Activated naive CD8-positive, alpha-beta T cell treated with anti-CD3 and anti-CD28 coated beads, Interleukin-2, amount 50 U/mL, for 24 hours (primary cell): ENCODE data around the gene SPATS1.
"Not testable (repeated sequence)": the region's sequence is repeated elsewhere in the genome, so short reads cannot be mapped to it uniquely, and the experiment has no call there.

ENCODE experiments used
- ATAC-seq: fragments of 150-1000 bp; cut with Tn5 transposase; one replicate; pipeline ENCODE4 v1.10.0; 2021
- DNase-seq: peaks from one replicate; pipeline ENCODE4 v3.0.0; 2021
- H3K27ac Mint-ChIP-seq: one replicate; pipeline ENCODE4 v1.8.0; 2021; ENCODE audit warnings: mild to moderate bottlenecking, mixed read lengths
- H3K27me3 Mint-ChIP-seq: one replicate; pipeline ENCODE4 v1.8.0; 2021; ENCODE audit warnings: mixed read lengths
- H3K36me3 Mint-ChIP-seq: one replicate; pipeline ENCODE4 v1.8.0; 2021; ENCODE audit warnings: low read depth, mixed read lengths
- H3K4me1 Mint-ChIP-seq: one replicate; pipeline ENCODE4 v1.8.0; 2021; ENCODE audit warnings: mixed read lengths
- H3K4me3 Mint-ChIP-seq: one replicate; pipeline ENCODE4 v1.8.0; 2021; ENCODE audit warnings: mild to moderate bottlenecking, moderate library complexity, mixed read lengths
- H3K9me3 Mint-ChIP-seq: one replicate; pipeline ENCODE4 v1.8.0; 2021; ENCODE audit warnings: mixed read lengths

The SPATS1 gene

DNA sequence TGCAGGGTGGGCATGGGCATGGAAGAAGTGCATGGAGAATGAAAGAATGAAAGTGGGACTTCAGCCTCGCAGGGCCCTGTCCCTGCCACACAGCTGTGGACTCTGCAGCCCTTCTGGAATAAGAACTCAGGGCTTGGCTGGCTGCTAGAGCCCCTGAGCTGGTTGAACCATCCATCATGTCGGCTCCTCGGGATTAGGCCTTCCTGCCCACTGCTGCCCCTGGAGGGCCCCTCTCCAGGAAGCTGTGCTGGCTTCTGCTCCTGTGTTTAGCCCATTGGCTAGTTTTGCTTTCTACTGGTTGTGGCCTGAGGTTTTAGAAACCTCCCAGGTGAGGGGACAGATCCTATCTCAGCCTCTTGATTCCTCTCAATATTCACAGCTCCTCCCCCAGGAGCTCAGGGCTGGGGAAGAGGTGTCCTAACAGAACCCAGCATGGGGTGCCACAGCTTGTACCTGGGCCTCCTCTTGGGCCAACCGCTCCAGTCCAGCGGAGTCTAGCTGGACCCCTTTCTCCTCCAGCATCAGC is 37.2 kb upstream of the SPATS1 start:
- ATAC-seq (no peak), DNase-seq (no peak)
- Mint-ChIP-seq H3K27me3 (no peaks in the 10 kb centered on the region), H3K4me3 (no peak overlapping the region), H3K36me3 (peaks cover 30% of the 10 kb centered on the region), H3K27ac (peak overlapping the region; percentile 49), H3K9me3 (no peaks in the 10 kb centered on the region), H3K4me1 (no peaks in the 10 kb centered on the region)

GRCh38 chr6:44306710-44307109 is 35.7 kb upstream of the SPATS1 start:
- H3K27ac Mint-ChIP-seq = no peak overlapping the region
- H3K9me3 Mint-ChIP-seq = no peaks in the 10 kb centered on the region
- DNase-seq (no peak), ATAC-seq (no peak)
- peaks cover 4% of the 10 kb centered on the region for H3K4me1 Mint-ChIP-seq
- peaks cover 31% of the 10 kb centered on the region for H3K36me3 Mint-ChIP-seq
- no peak overlapping the region for H3K4me3 Mint-ChIP-seq
- no peaks in the 10 kb centered on the region for H3K27me3 Mint-ChIP-seq

DNA sequence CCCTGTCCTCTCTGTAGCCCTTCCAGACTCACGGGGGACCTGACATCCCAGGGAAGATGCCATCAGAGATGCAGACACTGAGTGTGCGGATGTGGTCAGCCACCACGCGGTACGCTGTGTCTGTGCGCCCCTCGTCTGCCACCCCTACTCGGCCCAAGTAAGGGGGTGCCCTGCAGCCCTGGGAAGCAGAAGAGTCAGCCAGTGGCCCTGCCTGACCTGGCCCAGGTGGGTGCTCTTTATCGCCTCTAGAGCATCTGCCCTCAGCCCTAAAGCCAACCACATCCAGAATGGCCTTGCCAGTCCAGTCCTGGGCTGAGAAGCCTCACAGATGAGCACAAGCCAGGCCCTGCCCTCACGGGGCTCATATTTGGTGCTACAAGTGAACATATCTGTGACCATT is 35.2 kb upstream of the SPATS1 start:
- H3K4me1 Mint-ChIP-seq = peaks cover 9% of the 10 kb centered on the region
- H3K27ac Mint-ChIP-seq = no peak overlapping the region
- no peak for DNase-seq
- ATAC-seq = no peak
- H3K27me3 Mint-ChIP-seq = no peaks in the 10 kb centered on the region
- peaks cover 31% of the 10 kb centered on the region for H3K36me3 Mint-ChIP-seq
- no peak overlapping the region for H3K4me3 Mint-ChIP-seq
- H3K9me3 Mint-ChIP-seq = no peaks in the 10 kb centered on the region

- peaks cover 31% of the 10 kb centered on the region for H3K36me3 Mint-ChIP-seq
- H3K4me3 Mint-ChIP-seq = no peak overlapping the region
- H3K27me3 Mint-ChIP-seq = no peaks in the 10 kb centered on the region
- ATAC-seq = no peak
- H3K9me3 Mint-ChIP-seq = no peaks in the 10 kb centered on the region
- no peak for DNase-seq
- no peak overlapping the region for H3K27ac Mint-ChIP-seq
- peaks cover 15% of the 10 kb centered on the region for H3K4me1 Mint-ChIP-seq
Measured at GRCh38 chr6:44309092-44309491, 33.4 kb upstream of the SPATS1 start.

GRCh38 chr6:44309631-44310030 is 32.8 kb upstream of the SPATS1 start:
- Mint-ChIP-seq H3K27me3 (no peaks in the 10 kb centered on the region), H3K4me3 (no peak overlapping the region), H3K27ac (peak overlapping the region; percentile 28), H3K9me3 (no peaks in the 10 kb centered on the region), H3K36me3 (peaks cover 31% of the 10 kb centered on the region), H3K4me1 (peaks cover 15% of the 10 kb centered on the region)
- DNase-seq = no peak
- no peak for ATAC-seq

DNA sequence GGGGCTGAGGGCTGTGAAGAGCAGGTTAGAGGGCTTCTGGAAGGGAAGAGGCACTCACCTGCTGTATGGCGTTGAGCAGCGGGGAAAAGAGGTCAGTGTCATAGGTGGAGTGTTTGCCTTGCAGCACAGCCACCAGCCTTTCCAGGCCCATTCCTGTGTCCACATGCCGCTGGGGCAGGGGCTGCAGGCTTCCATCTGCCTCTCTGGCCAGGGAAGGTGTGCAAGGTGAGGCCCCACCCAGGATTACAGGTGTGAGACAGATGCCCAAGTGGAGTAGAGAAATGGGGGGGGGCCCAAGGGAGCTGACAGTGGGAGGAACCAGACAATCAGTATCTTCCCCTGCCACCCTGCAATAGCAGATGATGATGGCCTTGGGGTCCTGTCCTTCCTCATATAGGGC is 32.2 kb upstream of the SPATS1 start:
- H3K4me3 Mint-ChIP-seq = no peak overlapping the region
- H3K27me3 Mint-ChIP-seq = no peaks in the 10 kb centered on the region
- H3K36me3 Mint-ChIP-seq = peaks cover 31% of the 10 kb centered on the region

GRCh38 chr6:44311304-44311703 is 31.1 kb upstream of the SPATS1 start:
- H3K9me3 Mint-ChIP-seq = no peaks in the 10 kb centered on the region
- peaks cover 26% of the 10 kb centered on the region for H3K36me3 Mint-ChIP-seq
- H3K27me3 Mint-ChIP-seq = no peaks in the 10 kb centered on the region
- H3K27ac Mint-ChIP-seq = no peak overlapping the region
- peaks cover 15% of the 10 kb centered on the region for H3K4me1 Mint-ChIP-seq
- DNase-seq (no peak), ATAC-seq (no peak)
- H3K4me3 Mint-ChIP-seq = peak overlapping the region; percentile 95

More for the DNA sequence above, 32.2 kb upstream of the SPATS1 start:
- Mint-ChIP-seq H3K4me1 (peaks cover 15% of the 10 kb centered on the region), H3K9me3 (no peaks in the 10 kb centered on the region), H3K27ac (no peak overlapping the region)
- ATAC-seq (no peak), DNase-seq (no peak)

GRCh38 chr6:44311767-44312166 is 30.7 kb upstream of the SPATS1 start:
- Mint-ChIP-seq H3K4me3 (peak overlapping the region; percentile 95), H3K4me1 (peaks cover 15% of the 10 kb centered on the region), H3K9me3 (no peaks in the 10 kb centered on the region), H3K27ac (peak overlapping the region; percentile 26), H3K27me3 (no peaks in the 10 kb centered on the region), H3K36me3 (peaks cover 26% of the 10 kb centered on the region)
- DNase-seq = no peak
- ATAC-seq = no peak

- peak; percentile 95 for ATAC-seq
- peaks cover 15% of the 10 kb centered on the region for H3K4me1 Mint-ChIP-seq
- peak within 1 kb of the TSS; percentile 95 for H3K4me3 Mint-ChIP-seq
- DNase-seq = peak; percentile 99
- peaks cover 2% of the 10 kb centered on the region for H3K27me3 Mint-ChIP-seq
- peaks cover 22% of the 10 kb centered on the region for H3K36me3 Mint-ChIP-seq
- H3K27ac Mint-ChIP-seq = peak within 1 kb of the TSS; percentile 90
- H3K9me3 Mint-ChIP-seq = no peaks in the 10 kb centered on the region
Measured at GRCh38 chr6:44312901-44313788, 29.3 kb upstream of the SPATS1 start, which contains the start of gene AARS2. Gene AARS2, minus strand, starts transcription at chr6:44313347. Its CDS starts 24 bp downstream, at chr6:44313323.

- Mint-ChIP-seq H3K36me3 (peaks cover 15% of the 10 kb centered on the region), H3K4me1 (peaks cover 15% of the 10 kb centered on the region), H3K27me3 (peaks cover 13% of the 10 kb centered on the region)
- H3K4me3 Mint-ChIP-seq, ATAC-seq, H3K27ac Mint-ChIP-seq, H3K9me3 Mint-ChIP-seq, DNase-seq: not testable (repeated sequence)
Measured at GRCh38 chr6:44314657-44315056, 27.8 kb upstream of the SPATS1 start.

GRCh38 chr6:44315516-44315915 is 26.9 kb upstream of the SPATS1 start:
- Mint-ChIP-seq H3K27ac (no peak overlapping the region), H3K4me3 (no peak overlapping the region), H3K36me3 (peaks cover 10% of the 10 kb centered on the region), H3K9me3 (no peaks in the 10 kb centered on the region), H3K27me3 (peaks cover 20% of the 10 kb centered on the region), H3K4me1 (peaks cover 15% of the 10 kb centered on the region)
- no peak for ATAC-seq
- DNase-seq = no peak

DNA sequence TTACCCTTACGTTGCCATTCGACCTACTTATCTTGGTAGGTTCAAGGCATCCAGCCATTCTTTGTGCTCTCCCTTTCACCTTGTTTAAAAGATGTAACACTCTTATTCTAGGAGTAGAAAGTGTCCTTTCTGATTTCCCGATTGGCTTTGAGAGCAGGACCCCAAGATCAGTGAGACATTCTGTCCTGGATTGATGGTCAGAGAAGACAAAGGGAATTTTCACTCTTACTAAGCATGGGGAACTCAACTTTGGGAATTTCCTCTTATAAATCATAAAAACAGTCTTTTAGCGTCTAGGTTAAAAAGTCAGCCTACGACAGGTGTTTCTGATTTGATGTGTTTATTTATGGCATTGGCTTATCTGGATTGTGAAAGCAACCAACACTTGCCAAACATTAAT is 26.5 kb upstream of the SPATS1 start:
- peaks cover 15% of the 10 kb centered on the region for H3K4me1 Mint-ChIP-seq
- no peak overlapping the region for H3K4me3 Mint-ChIP-seq
- peaks cover 6% of the 10 kb centered on the region for H3K36me3 Mint-ChIP-seq
- no peak overlapping the region for H3K27ac Mint-ChIP-seq
- peaks cover 21% of the 10 kb centered on the region for H3K27me3 Mint-ChIP-seq
- no peaks in the 10 kb centered on the region for H3K9me3 Mint-ChIP-seq
- ATAC-seq (no peak), DNase-seq (no peak)

DNA sequence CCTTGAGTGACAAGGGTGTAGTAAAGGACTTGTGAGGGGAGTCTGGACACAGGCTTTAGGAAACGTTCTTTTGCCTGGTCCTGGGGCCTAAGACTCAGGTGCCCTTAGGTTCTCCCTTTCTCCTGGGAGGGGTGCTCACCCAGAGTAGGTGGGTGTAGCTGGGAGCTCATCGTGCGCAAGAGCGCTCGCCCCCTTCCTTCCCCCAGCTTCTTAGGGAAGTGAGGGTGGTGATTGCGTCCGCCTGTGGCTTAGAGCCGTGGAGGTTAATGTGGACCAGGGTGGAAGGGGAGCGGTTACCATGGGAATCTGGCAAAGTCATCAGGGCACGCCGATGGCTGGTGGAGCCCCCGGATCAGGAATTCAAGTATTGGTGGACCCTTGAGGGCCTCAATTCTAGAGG is 26.0 kb upstream of the SPATS1 start:
- DNase-seq = no peak
- Mint-ChIP-seq H3K36me3 (peaks cover 3% of the 10 kb centered on the region), H3K27ac (no peak overlapping the region), H3K4me1 (peaks cover 14% of the 10 kb centered on the region), H3K27me3 (peaks cover 21% of the 10 kb centered on the region), H3K4me3 (no peak overlapping the region), H3K9me3 (no peaks in the 10 kb centered on the region)
- no peak for ATAC-seq

- not testable (repeated sequence) for ATAC-seq, H3K4me1 Mint-ChIP-seq
Measured at GRCh38 chr6:44317136-44317631, 25.3 kb upstream of the SPATS1 start.

DNA sequence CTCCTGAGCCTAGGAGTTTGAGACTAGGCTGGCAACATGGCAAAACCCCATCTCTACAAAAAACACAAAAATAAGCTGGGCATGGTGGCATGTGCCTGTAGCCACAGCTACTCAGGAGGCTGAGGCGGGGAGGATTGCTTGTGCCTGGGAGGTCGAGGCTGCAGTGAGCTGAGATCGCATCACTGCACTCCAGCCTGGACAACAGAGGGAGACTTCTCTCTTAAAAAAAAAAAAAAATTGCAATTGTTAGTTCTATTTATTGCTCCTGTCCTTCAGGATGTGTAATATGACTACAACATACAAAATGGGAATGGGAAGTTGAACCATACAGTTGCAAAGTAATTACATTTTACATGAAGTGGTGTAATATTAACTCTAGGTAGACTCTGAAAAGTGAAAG is 21.2 kb upstream of the SPATS1 start:
- DNase-seq = no peak
- Mint-ChIP-seq H3K27ac (no peak overlapping the region), H3K4me1 (no peaks in the 10 kb centered on the region), H3K36me3 (no peaks in the 10 kb centered on the region), H3K27me3 (peaks cover 25% of the 10 kb centered on the region), H3K9me3 (no peaks in the 10 kb centered on the region), H3K4me3 (no peak overlapping the region)
- no peak for ATAC-seq

More at GRCh38 chr6:44317136-44317631, 25.3 kb upstream of the SPATS1 start:
- not testable (repeated sequence) for H3K36me3 Mint-ChIP-seq, H3K9me3 Mint-ChIP-seq, H3K4me3 Mint-ChIP-seq, DNase-seq, H3K27ac Mint-ChIP-seq
- H3K27me3 Mint-ChIP-seq = peaks cover 21% of the 10 kb centered on the region
